HT-29 (cell line): ENCODE results near the gene COX8A. TPM values are rescaled to one million over a fixed set of nuclear protein-coding genes. Genes with fewer than 3 reads are reported as not detected.
"Not testable (repeated sequence)": the region's sequence is repeated elsewhere in the genome, so short reads cannot be mapped to it uniquely, and the experiment has no call there.

Experiments
- DNase-seq: peaks from one replicate; pipeline ENCODE4 v3.0.0-alpha.2; 2015; ENCODE audit warnings: low spot score
- total RNA-seq: library from RNA; depleted of rRNA; stranded (reverse); fragments of >200 nt; shearing (Covaris generic); gene quantifications from 2 replicates; pipeline ENCODE4 v1.2.3, GENCODE V29; 2014; rRNA removed

COX8A gene, protein sequence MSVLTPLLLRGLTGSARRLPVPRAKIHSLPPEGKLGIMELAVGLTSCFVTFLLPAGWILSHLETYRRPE
- 1,404 and 1,625 TPM in 2 replicates for total RNA-seq

DNA sequence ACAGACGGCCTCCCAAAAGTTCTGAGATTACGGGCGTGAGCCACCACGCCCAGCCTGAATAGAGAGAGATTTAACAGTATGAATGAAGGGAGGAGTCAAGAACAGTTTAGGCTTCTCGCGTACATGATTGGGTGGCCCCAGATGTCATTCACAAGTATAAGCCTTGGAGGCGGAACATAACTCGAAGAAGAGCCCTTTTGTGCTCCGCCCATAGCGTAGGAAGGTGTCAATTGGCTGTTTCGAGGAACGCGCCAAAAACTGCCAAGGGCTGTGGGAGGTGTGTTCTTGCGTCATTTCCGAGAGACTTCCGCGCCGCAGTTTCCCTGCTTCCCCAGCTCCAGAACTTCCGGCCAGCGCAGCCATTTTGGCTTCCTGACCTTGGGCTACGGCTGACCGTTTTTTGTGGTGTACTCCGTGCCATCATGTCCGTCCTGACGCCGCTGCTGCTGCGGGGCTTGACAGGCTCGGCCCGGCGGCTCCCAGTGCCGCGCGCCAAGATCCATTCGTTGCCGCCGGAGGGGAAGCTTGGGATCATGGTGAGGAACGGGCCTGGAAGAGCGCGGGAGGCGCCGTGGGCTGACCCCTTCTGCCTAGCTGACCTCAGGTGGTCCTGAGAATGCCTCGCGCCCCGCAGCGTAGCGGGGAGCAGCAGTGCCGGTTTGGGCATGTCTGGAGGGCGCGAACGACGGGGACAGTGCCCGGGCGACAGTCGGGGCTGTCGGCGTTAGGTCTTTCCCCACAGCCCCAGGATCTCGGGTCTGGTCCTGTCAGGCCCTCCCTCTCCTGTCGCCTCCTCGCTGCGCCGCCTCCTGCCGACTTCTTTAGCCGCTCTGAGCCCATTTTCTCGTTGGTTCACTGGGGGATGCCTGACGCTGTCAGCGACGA lies at the start of gene COX8A:
Gene COX8A, plus strand, starts transcription at position 362 of the 885 bp plus-strand sequence. Its CDS starts 61 bp downstream, at position 423.
- DNase-seq, result peak; percentile 100

DNA sequence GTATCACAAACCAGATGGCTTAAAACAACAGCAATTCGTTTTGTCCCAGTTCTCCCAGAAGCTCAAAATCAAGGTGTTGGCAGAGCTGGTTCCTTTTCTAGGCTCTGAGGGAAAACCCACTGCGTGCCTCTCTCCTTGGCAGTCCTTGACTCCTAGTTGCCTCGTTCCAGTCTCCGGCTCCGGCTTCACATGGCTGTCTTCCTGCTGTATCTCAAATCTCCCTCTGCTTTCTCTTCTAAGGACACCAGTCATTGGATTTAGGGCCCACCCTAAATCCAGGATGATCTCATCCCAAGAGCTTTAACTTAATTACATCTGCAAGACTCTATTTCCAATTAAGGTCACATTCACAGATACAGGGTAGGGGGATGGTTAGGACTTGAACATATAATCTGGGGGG lies 44.8 kb upstream of the COX8A start:
- no peak for DNase-seq

DNA sequence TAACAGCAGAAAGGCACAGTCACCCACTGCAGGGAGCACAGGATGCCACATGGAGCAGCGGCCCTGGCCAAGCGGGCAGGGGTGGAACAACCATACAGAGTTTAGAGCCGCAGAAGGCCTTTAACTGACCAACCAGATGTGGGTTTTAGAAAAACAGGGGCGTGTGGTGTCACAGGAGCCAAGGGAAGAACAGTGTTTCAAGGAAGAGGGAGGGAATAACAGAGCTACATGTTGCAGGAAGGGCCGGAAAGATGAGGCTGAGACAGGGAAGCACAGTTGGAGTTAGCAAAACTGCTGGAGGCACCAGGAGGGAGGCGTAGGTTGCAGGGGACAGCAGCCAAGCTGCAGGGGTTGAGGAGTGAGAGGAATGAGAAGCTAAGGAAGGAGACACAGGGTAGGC lies 43.4 kb upstream of the COX8A start:
- no peak for DNase-seq

DNA sequence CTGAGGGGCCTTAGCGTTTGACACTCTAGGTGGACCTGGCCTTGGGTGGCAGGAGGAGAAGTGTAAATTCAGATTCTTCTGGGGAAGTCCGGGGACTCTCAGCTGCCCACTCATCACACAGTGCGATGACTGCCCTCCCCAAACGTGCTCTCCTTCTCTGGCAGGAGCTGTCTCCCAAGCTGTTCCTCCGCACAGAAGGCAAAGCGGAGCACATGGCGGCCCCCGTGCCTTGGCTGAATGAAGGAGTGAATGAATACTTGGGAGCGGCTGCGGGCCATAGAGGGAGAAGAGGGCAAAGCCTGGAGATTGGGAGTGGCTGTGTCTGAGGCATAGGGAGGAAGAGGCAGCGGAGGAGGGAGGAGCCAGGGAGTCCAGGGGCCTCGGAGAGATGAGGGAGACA lies 42.5 kb upstream of the COX8A start:
- no peak for DNase-seq

DNA sequence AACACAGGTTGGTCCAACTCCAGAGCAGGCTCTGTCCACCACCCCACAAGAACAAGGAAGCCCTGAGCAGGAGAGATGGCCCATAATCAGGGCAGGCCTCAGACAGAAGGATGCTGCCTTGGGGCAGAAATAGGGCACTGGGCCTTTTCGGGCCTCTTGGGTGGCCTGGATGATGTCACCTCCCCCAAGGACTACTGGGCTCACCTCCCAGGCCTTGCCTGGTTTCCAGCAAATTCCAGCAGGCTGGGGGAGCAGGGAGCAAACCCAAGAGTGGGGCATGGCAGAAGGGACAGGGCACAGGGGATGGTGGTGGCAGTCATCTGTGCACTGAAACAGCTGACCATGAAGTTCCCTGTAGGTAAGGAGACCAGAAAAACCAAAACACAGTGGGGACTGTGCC lies 41.0 kb upstream of the COX8A start:
- no peak for DNase-seq

DNA sequence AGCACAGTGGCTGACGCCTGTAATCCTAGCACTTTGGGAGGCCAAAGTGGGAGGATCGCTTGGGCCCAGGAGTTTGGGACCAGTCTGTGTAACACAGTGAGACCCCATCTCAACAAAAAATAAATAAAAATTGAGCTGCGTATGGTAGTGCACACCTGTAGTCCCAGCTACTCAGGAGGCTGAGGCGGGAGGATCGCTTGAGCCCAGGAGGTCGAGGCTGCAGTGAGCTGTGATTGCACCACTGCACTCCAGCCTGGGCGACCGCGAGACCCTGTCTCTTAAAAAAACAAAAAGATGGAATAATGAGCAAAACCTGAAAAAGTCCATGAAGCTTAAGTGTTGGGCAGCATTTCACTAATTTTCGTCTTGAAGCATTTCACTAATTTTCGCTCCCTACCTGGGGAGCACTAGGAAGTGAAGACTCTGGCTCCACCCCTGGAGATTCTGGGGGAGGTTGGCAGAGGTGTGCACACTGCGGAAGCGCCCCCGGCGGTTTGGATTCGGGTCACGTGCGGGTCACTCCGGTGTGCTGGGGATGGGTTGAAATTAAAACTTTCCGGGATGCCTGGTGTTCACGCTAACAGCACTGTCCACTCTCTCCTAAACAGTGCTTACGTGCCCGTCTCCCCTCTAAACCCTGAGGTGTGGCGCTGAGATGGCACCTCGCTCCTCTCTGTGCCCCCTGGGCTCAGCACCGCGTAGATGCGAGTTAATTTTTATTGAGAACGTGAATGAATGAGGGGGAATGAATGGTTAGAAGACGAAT lies 36.5 kb upstream of the COX8A start:
- DNase-seq, result no peak

DNA sequence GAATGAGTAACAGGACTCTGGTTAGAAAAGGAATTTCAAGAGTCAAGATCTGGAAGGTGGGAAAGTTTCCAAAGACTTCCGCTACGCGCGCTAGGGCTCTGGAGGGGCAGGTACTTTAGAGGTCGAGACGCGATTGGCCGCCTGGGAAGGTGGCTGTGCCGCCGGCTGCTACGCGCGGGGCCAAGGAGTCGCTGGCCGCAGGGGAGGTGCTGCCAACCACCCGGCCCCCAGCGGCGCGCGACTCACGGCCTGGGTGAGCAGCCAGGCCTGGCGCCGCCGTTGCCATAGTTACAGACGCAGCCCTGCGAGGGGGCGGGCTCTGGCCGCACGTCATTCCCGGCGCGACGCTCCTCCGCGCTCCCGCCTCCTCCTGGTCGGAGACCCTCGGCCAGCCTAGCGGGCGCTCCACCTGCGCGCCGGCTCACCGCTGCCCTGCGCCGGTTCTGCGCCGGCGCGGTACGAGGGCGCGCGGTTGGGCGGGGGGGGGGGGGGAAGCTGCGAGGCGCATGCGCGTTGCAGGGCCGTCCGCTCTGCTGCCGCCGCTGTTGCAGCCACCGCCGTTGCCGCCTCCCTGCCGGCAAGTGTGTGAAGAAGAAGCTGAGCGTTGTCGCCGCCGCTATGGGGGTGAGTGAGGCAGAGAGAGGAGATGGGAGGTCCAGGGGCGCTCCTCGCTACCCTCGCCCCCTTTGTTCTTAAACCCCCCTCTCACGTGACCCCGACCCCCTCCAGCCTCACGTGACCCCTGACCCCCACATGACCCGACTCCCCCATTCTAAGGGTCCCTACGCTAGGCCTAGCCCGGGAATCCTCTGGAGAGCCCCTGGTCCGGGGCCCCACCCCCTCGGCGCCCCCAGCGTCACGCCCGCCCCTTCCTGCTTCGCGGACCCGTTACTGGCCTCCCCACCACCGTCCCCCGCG lies 35.7 kb upstream of the COX8A start, which contains the start of gene NAA40:
Gene NAA40, plus strand, starts transcription at position 524 of the 918 bp plus-strand sequence. Its CDS starts 95 bp downstream, at position 619.
- DNase-seq, result peak; percentile 99

DNA sequence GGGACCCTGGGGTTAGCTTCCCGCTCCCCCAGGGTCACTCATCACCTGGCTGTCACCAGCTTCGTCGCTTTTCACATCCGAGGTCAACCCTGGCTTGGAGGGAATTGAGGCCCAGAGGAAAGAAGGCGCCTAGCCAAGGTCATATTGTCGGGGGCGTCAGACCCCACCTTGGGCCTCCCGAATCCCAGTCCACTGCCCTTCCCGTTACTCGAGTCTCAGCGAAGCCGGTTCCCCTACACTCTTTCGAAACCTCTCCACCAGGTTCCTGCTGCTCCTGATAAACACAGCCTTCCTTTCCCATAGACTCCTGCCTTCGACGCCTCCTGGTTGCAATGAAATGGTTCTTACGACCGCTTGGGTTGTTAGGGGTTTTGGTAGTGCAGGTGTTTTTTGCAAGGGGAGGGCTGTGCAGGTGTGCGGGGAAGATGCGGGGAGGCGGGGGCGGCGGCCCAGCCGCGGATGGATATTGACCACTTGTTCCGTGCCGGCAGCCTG lies 35.0 kb upstream of the COX8A start:
- DNase-seq, result peak; percentile 58

DNA sequence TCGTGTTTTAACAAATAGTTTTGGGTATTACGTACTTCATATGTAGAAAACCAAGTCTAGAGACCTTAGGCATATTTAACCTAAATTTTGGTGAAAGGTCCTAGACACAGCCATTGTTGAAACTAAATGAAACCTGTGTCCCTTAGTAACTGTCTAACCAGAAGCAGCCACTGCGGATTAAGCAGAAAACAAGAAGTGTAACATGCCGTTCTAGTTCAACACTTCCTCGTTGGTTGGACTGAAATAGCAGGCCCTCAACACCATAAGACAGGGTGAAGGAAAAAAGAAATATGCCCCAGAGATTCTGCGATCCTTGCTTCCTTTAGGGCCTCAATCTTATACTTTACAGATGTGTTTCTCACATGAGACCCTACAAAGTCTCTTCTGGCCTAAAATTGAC lies 33.6 kb upstream of the COX8A start:
- no peak for DNase-seq

DNA sequence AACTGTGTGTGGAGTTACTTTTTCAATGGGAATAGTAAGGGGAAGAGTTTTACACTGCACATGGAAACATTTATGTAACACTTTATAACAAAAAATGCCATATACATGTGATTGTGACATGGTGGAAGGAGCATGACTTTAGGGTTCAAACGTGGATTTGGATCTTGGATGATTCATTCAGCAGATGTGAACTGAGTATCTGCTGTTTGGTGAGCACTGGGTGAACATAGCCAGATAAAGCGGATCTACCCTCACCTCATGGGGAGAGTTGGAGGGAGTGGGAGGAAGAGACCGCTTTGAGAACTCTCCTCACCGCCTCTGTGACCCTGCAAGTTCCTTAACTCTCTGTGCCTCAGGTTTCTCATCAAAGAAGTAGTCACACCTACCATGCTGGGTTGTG lies 32.5 kb upstream of the COX8A start:
- no peak for DNase-seq

DNA sequence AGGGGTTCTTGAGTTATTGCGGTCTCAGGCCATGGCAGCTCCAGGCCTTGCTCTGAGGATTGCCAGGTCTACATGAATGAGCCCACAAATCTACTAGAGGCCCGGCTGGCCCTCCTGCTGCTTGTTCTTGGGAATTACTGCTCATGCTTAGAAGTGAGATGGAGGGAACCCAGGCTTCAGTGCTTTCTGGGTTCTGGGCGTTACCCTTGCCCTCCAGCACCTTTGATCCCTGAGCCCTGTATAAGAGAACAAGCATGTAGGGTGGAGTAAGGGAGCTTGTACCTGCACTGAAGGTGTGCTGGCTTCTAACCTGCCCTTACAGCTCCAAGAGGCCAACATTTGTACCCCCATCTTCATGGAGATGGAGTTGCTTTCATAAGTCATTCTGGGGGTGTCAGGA lies 31.6 kb upstream of the COX8A start:
- DNase-seq, result no peak

DNA sequence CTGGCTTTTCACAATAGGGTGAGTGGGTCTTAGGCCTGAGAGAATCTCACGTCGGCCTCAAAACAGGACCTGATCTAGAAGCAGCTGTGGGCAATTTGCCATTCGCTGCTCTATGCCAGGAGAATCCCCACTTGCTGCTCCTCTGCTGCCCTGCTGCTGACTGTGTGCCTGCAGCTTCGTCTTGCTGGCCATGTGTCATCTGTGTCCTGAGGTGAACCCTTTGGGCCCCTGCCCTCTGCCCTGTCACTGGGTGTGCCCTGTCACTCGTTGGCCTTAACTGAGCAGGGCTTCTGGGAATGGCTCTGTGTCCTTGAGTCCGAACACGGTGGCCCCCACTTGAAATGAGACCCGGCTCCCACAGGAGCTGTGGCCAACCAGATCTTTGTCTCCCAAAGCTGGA lies 29.4 kb upstream of the COX8A start:
- no peak for DNase-seq

DNA sequence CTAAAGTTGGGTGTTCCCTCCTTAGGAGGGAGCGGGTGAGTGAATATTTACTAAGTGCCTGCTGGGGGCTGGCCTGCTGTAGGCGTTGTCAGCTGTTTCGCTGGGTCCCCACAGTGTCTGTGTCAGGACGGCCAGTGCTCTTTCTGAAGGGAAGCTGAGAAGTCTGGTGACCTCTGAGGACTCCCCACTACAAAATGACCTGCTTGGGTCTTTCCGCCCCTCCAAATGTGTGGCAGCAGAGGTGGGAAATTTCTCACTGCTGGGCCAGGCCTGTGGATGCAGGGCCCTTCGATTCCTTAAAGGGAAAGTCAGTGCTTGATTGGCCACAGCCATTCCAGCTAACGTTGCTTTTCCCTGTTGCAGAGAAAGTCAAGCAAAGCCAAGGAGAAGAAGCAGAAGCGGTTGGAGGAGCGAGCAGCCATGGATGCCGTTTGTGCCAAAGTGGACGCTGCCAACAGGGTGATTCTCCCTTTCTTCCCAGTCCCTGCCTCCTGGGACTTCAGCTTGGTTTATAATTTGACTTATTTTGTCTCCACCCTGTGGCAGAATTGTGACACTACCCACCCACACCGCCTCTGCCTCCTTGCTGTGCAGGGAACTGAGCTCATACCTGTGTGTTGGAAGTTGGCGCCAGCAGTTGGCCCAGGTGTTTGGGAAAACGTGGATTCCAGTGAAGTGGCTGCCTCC lies 28.8 kb upstream of the COX8A start:
- peak; percentile 88 for DNase-seq

DNA sequence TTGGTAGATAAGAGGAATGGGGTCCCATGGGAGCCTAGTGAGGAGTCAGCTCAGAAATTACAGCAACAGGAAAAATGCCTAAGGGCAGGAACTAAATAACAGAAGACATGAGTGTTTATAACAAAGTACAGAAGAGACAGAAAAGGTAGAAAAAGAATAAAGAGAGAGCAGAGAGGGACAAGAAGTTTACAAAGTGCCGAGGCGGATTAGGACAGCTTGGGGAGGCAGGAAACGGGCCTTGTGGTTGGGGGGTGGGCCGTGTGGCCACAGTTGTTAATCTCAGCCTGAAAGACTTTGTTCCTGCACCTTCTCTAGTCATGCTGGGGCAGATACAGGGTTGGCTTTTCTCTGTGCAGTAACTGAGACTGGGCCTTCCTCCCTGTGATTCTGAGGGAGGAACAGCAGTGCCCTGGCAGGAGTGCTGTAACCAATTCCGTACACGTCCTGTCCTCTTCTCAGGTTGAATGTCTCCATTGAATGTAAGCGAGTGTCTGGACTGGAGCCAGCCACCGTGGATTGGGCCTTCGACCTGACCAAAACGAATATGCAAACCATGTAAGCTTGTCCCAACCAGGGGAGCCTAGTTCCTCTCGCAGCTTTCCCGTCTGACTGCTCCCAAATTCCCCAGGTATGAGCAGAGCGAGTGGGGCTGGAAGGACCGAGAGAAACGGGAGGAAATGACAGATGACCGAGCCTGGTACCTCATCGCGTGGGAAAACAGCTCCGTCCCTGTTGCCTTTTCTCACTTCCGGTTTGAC lies 22.5 kb upstream of the COX8A start:
- DNase-seq, result no peak

DNA sequence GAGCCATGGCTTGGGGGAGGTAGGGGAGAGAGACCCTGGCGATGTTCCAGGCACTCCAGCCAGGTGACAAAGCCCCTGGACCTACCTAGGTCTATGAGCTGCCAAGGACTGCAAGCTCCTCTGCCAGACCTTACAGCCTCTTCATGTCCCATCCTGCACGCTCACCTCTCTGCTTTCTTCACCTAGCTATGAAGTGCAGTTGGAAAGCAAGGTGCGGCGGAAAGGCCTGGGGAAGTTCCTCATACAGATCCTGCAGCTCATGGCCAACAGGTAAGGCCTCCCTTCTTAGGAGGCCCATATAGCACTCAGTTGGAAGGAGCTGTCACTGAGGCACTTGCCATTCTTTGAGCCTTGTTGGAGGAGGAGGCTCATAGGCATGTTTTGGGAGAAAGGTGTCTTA lies 21.9 kb upstream of the COX8A start:
- DNase-seq, result no peak

DNA sequence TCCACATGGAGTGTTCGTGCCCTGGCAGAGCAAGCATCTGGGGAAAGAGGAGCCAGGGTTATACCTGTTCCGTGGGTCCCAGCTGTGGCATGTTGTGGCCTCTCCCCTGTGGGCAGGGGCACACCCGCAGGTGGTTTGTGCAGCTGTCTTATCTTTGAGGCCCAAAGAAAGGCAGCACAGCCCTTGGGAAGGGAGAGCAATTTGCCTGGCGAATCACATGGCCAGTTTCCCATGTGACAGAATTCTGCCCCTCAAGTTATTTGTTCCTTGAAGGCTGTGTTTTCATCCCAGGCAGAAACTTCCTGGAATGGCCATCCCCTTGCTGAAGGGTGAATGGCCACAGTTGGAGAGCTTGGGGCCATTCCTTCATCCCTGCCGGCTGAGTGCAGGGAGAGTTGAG lies 16.4 kb upstream of the COX8A start:
- no peak for DNase-seq

DNA sequence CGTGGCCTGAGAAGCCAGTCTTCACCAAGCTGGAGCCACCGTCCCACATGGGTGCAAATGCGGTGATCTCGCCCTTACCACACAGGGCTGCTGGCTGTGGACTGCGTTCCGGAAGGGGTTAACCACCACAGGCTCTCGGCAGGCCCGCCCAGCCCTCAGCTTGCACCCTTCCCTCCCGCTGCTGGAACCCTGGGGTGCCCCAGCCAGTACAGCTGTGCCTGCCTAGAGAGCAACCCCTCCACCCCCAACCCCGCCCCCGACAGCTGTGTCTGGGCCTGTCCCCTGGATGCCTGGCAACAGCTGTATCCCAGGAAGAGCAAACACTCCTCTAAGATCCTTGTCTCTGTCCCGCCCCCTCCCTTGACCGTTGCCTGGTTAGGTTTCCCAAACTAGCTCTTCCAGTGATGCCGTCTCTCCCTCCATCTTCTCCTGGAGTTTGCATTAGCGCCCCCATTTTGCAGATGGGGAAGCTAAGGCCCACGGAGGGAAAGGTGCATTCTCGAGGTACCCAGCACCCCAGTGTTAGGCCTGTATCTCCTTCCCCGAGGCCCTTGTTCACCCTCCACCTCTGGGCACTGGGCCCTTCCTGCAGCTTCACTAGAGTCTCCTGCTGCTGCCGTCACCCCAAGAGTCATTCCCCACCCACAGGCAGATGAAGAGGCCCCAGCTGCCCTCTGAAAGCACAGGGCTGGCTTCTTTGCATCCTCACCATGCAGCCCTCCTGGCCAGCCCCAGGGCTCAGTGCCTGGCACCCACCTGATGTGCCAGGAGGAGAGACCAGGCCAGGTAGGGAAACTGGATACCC lies 12.6 kb upstream of the COX8A start:
- peak; percentile 54 for DNase-seq

DNA sequence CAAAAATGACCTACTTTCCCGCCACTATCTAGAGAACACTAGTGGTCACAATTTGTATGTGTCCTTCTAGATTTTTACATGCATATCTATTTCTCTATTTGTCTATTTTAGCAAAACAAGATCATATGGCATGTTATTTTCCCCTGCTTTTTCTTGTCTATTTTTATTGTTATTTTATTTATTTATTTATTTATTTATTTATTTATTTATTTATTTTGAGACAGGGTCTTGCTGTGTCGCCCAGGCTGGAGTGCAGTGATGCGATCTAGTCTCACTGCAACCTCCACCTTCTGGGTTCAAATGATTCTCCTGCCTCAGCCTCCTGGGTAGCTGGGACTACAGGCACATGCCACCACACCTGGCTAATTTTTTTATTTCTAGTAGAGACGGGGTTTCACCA lies 10.5 kb upstream of the COX8A start:
- DNase-seq, result not testable (repeated sequence)

DNA sequence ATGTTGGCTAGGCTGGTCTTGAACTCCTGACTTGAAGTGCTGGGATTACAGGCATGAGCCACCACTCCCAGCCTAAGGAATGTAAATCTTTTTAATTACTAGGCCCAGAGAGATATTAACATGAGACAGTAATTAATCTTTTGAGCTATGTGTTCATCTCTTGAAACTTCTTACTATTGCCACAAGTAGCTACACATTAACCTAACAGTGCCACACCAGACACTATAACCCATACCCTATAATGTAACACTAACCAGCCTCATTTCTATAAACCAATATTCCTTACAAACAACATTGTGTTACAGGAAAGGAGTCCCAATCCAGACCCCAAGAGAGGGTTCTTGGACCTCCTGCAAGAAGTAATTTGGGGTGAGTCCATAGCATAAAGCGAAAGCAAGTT lies 8.0 kb upstream of the COX8A start:
- DNase-seq, result no peak
